Tibial artery (tissue), 4 donors: Measurements from ENCODE around the gene NEK1.

Source experiments
- DNase-seq, 2 donors: peaks; one replicate each; pipeline ENCODE4 v3.0.0-alpha.2; 2019
- H3K27ac ChIP-seq, 2 donors: fragments of 200-600 bp; sonication (generic) in 1 of 2; 1 replicate in 1 of 2; 2 replicates in 1 of 2; pipeline ENCODE4 v1.5.1; 2018 to 2019; ENCODE audit warnings: mild to moderate bottlenecking in 1 of 2
- H3K27me3 ChIP-seq, 2 donors: fragments of 200-600 bp; sonication (generic) in 1 of 2; one replicate each; pipeline versions ENCODE4 v1.5.1 to v1.6.0; 2016 to 2019
- H3K36me3 ChIP-seq, 3 donors: fragments of 200-600 bp; sonication (generic) in 2 of 3; one replicate each; pipeline ENCODE4 v1.5.1; 2016 to 2019; ENCODE audit warnings: mild to moderate bottlenecking in 2 of 3
- H3K4me1 ChIP-seq, 4 donors: fragments of 200-600 bp; sonication (generic) in 2 of 4; 1 replicate in 3 of 4; 2 replicates in 1 of 4; pipeline ENCODE4 v1.5.1; 2016 to 2019
- H3K4me3 ChIP-seq, 2 donors: fragments of 200-600 bp; sonication (generic) in 1 of 2; 1 replicate in 1 of 2; 2 replicates in 1 of 2; pipeline ENCODE4 v1.5.1; 2018 to 2019; ENCODE audit warnings: mild to moderate bottlenecking in 2 of 2
- H3K9me3 ChIP-seq, 3 donors: fragments of 200-600 bp; sonication (generic) in 1 of 3; one replicate each; pipeline ENCODE4 v1.5.1; 2016 to 2019
- intact Hi-C: fragments of 100-400 bp; cut with DNase I; formaldehyde crosslinking; loops from one replicate; pipeline ENCODE4 v1.15.0; 2023; ENCODE audit warnings: low total_unique reads
- TF ChIP-seq, protein P1 (sequence below), 2 experiments: fragments of 200-600 bp in 1 of 2; fragments of 450-650 bp in 1 of 2; IDR thresholded peaks; one replicate each; pipeline ENCODE4 v1.5.1; 2017 to 2019; ENCODE audit warnings: antibody characterized with exemption in 2 of 2, mild to moderate bottlenecking in 1 of 2, moderate library complexity in 1 of 2

The NEK1 gene

DNA sequence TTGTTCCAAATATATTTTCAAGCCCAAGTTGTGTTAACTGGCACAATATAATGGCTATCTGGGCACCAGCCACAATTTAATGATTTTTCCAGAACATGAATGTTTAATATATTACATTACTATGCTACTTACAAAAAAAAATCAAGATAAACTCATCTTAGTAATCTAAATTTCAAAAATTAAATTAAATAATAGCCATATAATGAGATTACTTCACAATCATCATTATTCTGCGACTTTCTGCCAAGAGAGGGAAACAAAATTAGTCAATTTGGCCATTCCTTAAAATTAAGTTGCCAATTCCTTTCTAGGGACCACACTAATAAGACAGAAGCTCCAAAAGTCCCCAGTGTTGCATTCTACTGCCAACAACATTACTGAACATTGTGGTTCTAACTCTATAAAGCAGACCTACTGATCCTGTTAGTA lies 7.5 kb downstream of the NEK1 start:
- Histone ChIP-seq H3K4me1 (peaks cover 0 to 13% (median 4%) of the 10 kb centered on the region in 4 donors), H3K4me3 (no peak overlapping the region), H3K27me3 (no peaks in the 10 kb centered on the region), H3K27ac (peak overlapping the region in 1 of 2 donors; percentile 20), H3K36me3 (peaks cover 4 to 17% (median 10%) of the 10 kb centered on the region in 3 donors), H3K9me3 (no peaks in the 10 kb centered on the region)
- TF ChIP-seq, protein P1, sequence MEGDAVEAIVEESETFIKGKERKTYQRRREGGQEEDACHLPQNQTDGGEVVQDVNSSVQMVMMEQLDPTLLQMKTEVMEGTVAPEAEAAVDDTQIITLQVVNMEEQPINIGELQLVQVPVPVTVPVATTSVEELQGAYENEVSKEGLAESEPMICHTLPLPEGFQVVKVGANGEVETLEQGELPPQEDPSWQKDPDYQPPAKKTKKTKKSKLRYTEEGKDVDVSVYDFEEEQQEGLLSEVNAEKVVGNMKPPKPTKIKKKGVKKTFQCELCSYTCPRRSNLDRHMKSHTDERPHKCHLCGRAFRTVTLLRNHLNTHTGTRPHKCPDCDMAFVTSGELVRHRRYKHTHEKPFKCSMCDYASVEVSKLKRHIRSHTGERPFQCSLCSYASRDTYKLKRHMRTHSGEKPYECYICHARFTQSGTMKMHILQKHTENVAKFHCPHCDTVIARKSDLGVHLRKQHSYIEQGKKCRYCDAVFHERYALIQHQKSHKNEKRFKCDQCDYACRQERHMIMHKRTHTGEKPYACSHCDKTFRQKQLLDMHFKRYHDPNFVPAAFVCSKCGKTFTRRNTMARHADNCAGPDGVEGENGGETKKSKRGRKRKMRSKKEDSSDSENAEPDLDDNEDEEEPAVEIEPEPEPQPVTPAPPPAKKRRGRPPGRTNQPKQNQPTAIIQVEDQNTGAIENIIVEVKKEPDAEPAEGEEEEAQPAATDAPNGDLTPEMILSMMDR (IDR thresholded peaks at IDR 0.05), result no peak
- intact Hi-C loops, result no loop called here
- no peak for DNase-seq

DNA sequence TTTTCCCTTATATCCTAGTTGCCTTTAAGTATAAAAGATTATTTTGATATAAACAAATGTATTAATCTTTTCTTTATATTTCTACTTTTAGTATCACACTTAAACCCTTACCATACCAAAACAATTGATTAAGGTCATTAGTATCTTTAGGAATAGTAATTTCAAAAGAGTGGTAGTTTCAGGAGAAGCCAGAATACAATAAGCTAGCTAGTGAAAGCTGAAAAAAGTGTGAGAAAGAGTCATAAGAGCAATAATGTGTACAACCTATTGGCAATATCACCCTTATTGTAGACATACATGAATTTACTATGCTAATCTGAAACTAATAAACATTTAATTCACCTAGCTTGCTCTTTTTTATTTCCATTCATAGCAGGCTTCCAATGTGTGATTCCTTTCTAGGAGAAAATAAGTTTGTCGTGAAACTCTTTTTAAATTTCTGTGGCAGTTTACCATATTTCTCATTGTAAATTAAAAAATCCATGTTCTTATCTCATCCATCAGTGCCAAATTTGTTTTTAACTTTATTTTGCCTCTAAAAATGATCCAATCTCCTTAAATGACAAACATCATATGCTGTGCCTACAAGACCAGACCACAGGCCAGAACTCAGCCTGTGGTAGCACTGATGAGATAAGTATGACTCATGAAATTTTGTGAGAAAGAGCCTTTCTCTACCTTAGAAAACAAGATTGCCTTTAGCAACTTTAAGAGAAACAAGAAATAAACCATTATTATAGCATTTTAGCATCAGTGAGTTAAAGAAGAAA lies 8.1 kb downstream of the NEK1 start:
- peaks cover 0 to 12% (median 4%) of the 10 kb centered on the region in 4 donors for H3K4me1 ChIP-seq
- peak in 1 of 2 donors; percentile 32 for DNase-seq
- H3K27ac ChIP-seq, result peak overlapping the region in 1 of 2 donors; percentile 20
- H3K4me3 ChIP-seq, result no peak overlapping the region
- peaks cover 4 to 23% (median 10%) of the 10 kb centered on the region in 3 donors for H3K36me3 ChIP-seq
- intact Hi-C loops, result no loop called here
- H3K27me3 ChIP-seq, result no peaks in the 10 kb centered on the region
- TF ChIP-seq, protein P1 (IDR thresholded peaks at IDR 0.05), result no peak
- no peaks in the 10 kb centered on the region for H3K9me3 ChIP-seq

DNA sequence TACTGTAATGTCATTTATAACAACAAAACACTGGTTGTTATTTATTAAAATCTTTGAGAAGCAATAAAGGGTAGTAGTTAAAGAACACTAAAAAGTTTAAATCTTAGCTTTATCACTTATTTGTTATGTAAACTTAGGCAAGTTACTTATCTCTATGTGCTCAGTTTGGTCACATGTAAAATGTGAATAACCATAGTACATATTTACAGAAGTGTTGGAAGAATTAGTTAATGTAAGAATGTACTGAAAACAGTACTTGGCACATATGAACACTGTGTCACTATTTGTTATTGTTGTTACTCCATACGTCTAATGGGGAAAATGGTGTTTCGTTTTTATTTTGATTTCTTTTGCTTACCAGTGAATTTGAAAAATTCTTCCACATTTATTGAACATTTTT lies 9.1 kb downstream of the NEK1 start:
- Histone ChIP-seq H3K4me3 (no peak overlapping the region), H3K4me1 (peaks cover 0 to 12% (median 4%) of the 10 kb centered on the region in 4 donors), H3K27me3 (no peaks in the 10 kb centered on the region), H3K36me3 (peaks cover 4 to 25% (median 10%) of the 10 kb centered on the region in 3 donors), H3K27ac (no peak overlapping the region), H3K9me3 (no peaks in the 10 kb centered on the region)
- DNase-seq, result no peak
- intact Hi-C loops, result no loop called here
- TF ChIP-seq, protein P1 (IDR thresholded peaks at IDR 0.05), result no peak

DNA sequence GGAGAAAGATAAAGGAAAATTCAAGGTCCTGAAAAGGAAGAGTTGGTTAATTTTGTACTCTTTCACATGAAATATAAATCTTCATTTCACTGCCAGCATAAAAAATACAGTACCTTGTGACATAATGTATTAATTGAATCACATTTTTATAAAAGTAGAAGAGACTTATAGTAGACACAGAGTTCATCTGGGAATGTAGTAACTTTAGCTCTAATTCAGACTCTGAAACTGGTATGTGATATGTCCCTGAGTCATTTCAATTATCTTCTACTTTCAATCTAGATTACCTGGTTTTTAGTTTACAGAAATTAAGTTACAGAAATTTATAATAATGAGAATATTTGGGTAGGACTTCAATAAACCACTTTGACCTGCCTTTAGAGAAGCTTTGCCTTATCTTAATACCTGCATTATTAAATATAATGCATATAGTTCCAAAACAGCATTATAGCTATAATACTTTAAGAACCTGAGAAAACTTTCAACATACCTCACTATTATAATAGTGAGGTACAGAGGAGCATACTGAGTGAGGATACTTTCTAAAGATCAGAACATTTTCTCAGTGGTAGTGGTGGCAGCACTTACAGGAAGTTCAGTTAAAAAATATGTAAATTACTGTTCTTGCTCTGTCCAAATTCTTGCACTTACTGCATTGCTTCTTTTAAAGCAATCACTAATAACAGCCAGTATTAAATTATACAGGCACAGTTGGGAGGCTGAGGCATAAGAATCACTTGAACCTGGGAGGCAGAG lies 11.2 kb downstream of the NEK1 start:
- Histone ChIP-seq H3K9me3 (no peaks in the 10 kb centered on the region), H3K4me1 (peaks cover 0 to 12% (median 4%) of the 10 kb centered on the region in 4 donors), H3K27me3 (no peaks in the 10 kb centered on the region), H3K4me3 (no peak overlapping the region), H3K27ac (no peak overlapping the region), H3K36me3 (peaks cover 14 to 33% (median 16%) of the 10 kb centered on the region in 3 donors)
- TF ChIP-seq, protein P1 (IDR thresholded peaks at IDR 0.05), result no peak
- intact Hi-C loops, result no loop called here
- DNase-seq, result no peak

DNA sequence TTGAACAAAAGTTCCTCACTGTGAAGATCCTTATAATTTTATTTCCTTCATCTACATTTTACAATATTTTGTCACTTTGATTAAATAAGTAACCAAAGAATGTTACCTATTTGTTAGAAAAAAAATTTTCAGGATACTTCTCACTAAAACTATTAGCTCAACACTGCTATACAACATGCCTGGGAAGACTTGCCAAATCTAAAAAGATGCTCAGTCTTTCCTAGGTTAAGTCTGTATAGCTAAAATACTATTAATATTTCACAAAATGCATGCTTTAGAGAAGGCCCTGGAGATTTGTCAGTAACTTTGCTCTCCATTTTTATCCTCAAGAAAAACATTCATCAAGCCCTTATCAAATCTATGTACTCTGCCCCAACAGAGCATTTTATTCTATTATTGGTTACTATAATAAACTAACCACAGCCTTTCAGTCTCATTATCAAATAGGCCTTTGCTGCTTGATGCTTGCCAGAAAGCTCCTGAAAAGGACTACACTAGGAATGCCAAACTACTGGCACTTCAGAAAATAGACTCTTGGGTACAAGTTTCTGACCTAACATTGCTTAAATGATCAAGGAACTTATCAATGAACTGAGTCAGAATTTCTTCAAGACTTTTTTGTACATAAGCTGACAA lies 17.7 kb downstream of the NEK1 start:
- peaks cover 16 to 29% (median 21%) of the 10 kb centered on the region in 3 donors for H3K36me3 ChIP-seq
- intact Hi-C loops, result no loop called here
- H3K27ac ChIP-seq, result no peak overlapping the region
- H3K4me1 ChIP-seq, result no peaks in the 10 kb centered on the region
- H3K27me3 ChIP-seq, result no peaks in the 10 kb centered on the region
- TF ChIP-seq, protein P1 (IDR thresholded peaks at IDR 0.05), result no peak
- H3K9me3 ChIP-seq, result no peaks in the 10 kb centered on the region
- H3K4me3 ChIP-seq, result no peak overlapping the region
- no peak for DNase-seq
